Measurements from ENCODE around the gene KCNV2.

- TF ChIP-seq POLR2A (IDR thresholded peaks at IDR 0.05) (no peak), CTCF (IDR thresholded peaks at IDR 0.05) (no peak)
Measured at GRCh38 chr9:2758162-2758897, 41.0 kb downstream of the KCNV2 start.

Measured in vagina (tissue), 2 donors.